DND-41 (cell line): Measurements from ENCODE around the gene GBX1.

Experiments
- EZH2 ChIP-seq: IDR thresholded peaks from 3 replicates; pipeline ENCODE4 v1.6.1; 2012; ENCODE audit warnings: borderline replicate concordance, low read depth, mild to moderate bottlenecking, moderate library complexity, low read length, inconsistent platforms; ENCODE audit not compliant: severe bottlenecking
- TF ChIP-seq, protein P1 (sequence below): IDR thresholded peaks from 2 replicates; pipeline ENCODE4 v1.5.1; 2012; ENCODE audit warnings: borderline replicate concordance, low read length, moderate library complexity, mild to moderate bottlenecking; ENCODE audit not compliant: poor library complexity, severe bottlenecking; ENCODE audit errors: extremely low read depth

- TF ChIP-seq, protein P1, sequence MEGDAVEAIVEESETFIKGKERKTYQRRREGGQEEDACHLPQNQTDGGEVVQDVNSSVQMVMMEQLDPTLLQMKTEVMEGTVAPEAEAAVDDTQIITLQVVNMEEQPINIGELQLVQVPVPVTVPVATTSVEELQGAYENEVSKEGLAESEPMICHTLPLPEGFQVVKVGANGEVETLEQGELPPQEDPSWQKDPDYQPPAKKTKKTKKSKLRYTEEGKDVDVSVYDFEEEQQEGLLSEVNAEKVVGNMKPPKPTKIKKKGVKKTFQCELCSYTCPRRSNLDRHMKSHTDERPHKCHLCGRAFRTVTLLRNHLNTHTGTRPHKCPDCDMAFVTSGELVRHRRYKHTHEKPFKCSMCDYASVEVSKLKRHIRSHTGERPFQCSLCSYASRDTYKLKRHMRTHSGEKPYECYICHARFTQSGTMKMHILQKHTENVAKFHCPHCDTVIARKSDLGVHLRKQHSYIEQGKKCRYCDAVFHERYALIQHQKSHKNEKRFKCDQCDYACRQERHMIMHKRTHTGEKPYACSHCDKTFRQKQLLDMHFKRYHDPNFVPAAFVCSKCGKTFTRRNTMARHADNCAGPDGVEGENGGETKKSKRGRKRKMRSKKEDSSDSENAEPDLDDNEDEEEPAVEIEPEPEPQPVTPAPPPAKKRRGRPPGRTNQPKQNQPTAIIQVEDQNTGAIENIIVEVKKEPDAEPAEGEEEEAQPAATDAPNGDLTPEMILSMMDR = no peak
- TF ChIP-seq EZH2 = no peak
Measured at GRCh38 chr7:151177310-151177709, 9.8 kb upstream of the GBX1 start.
